GM23338 (cell line): ENCODE measurements around the gene SLC35D3.

Source experiments
- CREB1 ChIP-seq: fragments of 250-450 bp; sonication (Bioruptor Pico); IDR thresholded peaks from 2 replicates; pipeline ENCODE4 v1.5.0; 2020; ENCODE audit warnings: low read depth, mild to moderate bottlenecking, moderate library complexity
- CTCF ChIP-seq, 2 experiments: fragments of 200-600 bp in 1 of 2; sonication (generic) in 1 of 2; conservative IDR thresholded peaks; 2 replicates each; pipeline versions ENCODE4 v1.5.1 to v1.6.1; 2016 to 2017; ENCODE audit warnings: antibody characterized with exemption in 2 of 2, low read depth in 2 of 2, mild to moderate bottlenecking in 2 of 2, moderate library complexity in 1 of 2
- ETS1 ChIP-seq: IDR thresholded peaks from 2 replicates; pipeline ENCODE4 v1.6.1; 2016; ENCODE audit warnings: antibody characterized with exemption
- EZH2 ChIP-seq: fragments of 200-600 bp; sonication (generic); IDR thresholded peaks from one replicate; pipeline ENCODE4 v1.8.0; 2017; ENCODE audit warnings: antibody characterized with exemption, mild to moderate bottlenecking, low read depth; ENCODE audit not compliant: unreplicated experiment
- EZH2phosphoT487 ChIP-seq: fragments of 200-600 bp; sonication (generic); IDR thresholded peaks from one replicate; pipeline ENCODE4 v1.8.1; 2018; ENCODE audit warnings: antibody characterized with exemption; ENCODE audit not compliant: unreplicated experiment
- NANOG ChIP-seq: IDR thresholded peaks from 2 replicates; pipeline ENCODE4 v1.6.1; 2016; ENCODE audit warnings: antibody characterized with exemption, borderline replicate concordance
- POLR2AphosphoS5 ChIP-seq: IDR thresholded peaks from 2 replicates; pipeline ENCODE4 v1.6.1; 2016; ENCODE audit warnings: antibody characterized with exemption, low read depth
- REST ChIP-seq: IDR thresholded peaks from one replicate; pipeline ENCODE4 v1.6.1; 2018; ENCODE audit warnings: antibody characterized with exemption; ENCODE audit not compliant: unreplicated experiment
- ZNF331 ChIP-seq: fragments of 250-450 bp; sonication (Bioruptor Pico); IDR thresholded peaks from 2 replicates; pipeline ENCODE4 v1.5.0; 2020; ENCODE audit warnings: low read depth, mild to moderate bottlenecking, moderate library complexity
- ZNF462 ChIP-seq: fragments of 250-450 bp; sonication (Bioruptor Pico); IDR thresholded peaks from 2 replicates; pipeline ENCODE4 v1.5.0; 2020; ENCODE audit warnings: mild to moderate bottlenecking, moderate library complexity

- TF ChIP-seq CTCF (conservative IDR thresholded peaks at IDR 0.05; ENCODE audit: low read depth in 2 of 2): no peak
- TF ChIP-seq EZH2phosphoT487: no peak
- TF ChIP-seq POLR2AphosphoS5: no peak
- no peak for TF ChIP-seq REST
- TF ChIP-seq CREB1 (CRISPR knock-in tag): no peak
- no peak for TF ChIP-seq EZH2
- no peak for TF ChIP-seq ZNF331 (CRISPR knock-in tag)
- TF ChIP-seq NANOG: no peak
- TF ChIP-seq ETS1: no peak
- no peak for TF ChIP-seq ZNF462 (CRISPR knock-in tag)
Observed at GRCh38 chr6:136922685-136923006, 545 bp downstream of the SLC35D3 start.
